OCI-LY7 (cell line): Measurements from ENCODE around the gene SMOC1.

Experiments used
- EZH2phosphoT487 ChIP-seq: fragments of 200-600 bp; sonication (generic); IDR thresholded peaks from 2 replicates; pipeline ENCODE4 v1.6.1; 2018; ENCODE audit warnings: low read depth, borderline replicate concordance, mild to moderate bottlenecking, mixed run types, antibody characterized with exemption, low read length, moderate library complexity, mixed read lengths
- TF ChIP-seq, protein P1 (sequence below): fragments of 200-600 bp; sonication (generic); conservative IDR thresholded peaks from 2 replicates; pipeline ENCODE4 v1.5.1; 2014; ENCODE audit warnings: mild to moderate bottlenecking, antibody characterized with exemption, low read length, moderate library complexity, mixed read lengths

DNA sequence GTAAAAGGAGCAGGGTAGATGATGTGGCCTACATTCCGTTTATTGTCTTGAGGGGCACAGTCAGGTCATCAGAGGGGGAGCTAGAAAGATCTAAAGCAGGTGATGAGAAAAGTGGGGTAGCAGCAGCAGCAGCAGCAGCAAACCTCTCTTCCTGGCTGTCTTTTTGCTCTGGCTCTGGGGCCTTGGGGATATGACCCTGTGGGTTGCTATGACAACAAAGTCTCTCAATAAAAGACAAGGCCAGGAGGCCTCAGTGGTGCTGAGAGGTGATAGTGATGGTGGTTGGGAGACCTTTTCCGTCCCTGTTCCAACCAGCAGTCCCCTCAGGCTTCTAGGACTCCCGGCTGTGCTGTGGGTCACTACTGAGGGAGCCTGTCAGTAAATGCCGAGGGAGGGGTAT lies 170.9 kb downstream of the SMOC1 start:
- TF ChIP-seq, protein P1, sequence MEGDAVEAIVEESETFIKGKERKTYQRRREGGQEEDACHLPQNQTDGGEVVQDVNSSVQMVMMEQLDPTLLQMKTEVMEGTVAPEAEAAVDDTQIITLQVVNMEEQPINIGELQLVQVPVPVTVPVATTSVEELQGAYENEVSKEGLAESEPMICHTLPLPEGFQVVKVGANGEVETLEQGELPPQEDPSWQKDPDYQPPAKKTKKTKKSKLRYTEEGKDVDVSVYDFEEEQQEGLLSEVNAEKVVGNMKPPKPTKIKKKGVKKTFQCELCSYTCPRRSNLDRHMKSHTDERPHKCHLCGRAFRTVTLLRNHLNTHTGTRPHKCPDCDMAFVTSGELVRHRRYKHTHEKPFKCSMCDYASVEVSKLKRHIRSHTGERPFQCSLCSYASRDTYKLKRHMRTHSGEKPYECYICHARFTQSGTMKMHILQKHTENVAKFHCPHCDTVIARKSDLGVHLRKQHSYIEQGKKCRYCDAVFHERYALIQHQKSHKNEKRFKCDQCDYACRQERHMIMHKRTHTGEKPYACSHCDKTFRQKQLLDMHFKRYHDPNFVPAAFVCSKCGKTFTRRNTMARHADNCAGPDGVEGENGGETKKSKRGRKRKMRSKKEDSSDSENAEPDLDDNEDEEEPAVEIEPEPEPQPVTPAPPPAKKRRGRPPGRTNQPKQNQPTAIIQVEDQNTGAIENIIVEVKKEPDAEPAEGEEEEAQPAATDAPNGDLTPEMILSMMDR: no peak
- no peak for TF ChIP-seq EZH2phosphoT487
